WTC11 (cell line): ENCODE results near the gene BPTF.
A peak's percentile ranks its signal among the peaks of the same experiment; 100 is the strongest.

ENCODE experiments used
- FOXJ3 ChIP-seq: sonication (generic); formaldehyde crosslinking; IDR thresholded peaks from 2 replicates; pipeline ENCODE4 v1.9.0; 2021; ENCODE audit warnings: missing genetic modification reagents, mild to moderate bottlenecking, borderline replicate concordance
- GRHL2 ChIP-seq: fragments of 250-450 bp; sonication (Bioruptor Pico); IDR thresholded peaks from 2 replicates; pipeline ENCODE4 v1.8.0; 2022; ENCODE audit warnings: mild to moderate bottlenecking, moderate library complexity; ENCODE audit not compliant: insufficient replicate concordance, severe bottlenecking
- GTF2I ChIP-seq: fragments of 250-450 bp; sonication (Bioruptor Pico); conservative IDR thresholded peaks from 2 replicates; pipeline ENCODE4 v1.4.0; 2021; ENCODE audit warnings: mild to moderate bottlenecking
- JUN ChIP-seq: sonication (generic); formaldehyde crosslinking; IDR thresholded peaks from 2 replicates; pipeline ENCODE4 v1.8.0; 2023; ENCODE audit warnings: mild to moderate bottlenecking, missing genetic modification reagents
- NFE2L1 ChIP-seq: sonication (generic); formaldehyde crosslinking; IDR thresholded peaks from 2 replicates; pipeline ENCODE4 v1.8.1; 2023; ENCODE audit warnings: missing genetic modification reagents
- NR2C2 ChIP-seq: sonication (generic); formaldehyde crosslinking; IDR thresholded peaks from 2 replicates; pipeline ENCODE4 v1.8.0; 2022; ENCODE audit warnings: mild to moderate bottlenecking, missing genetic modification reagents
- RELA ChIP-seq: sonication (generic); formaldehyde crosslinking; IDR thresholded peaks from 2 replicates; pipeline ENCODE4 v1.8.1; 2022; ENCODE audit warnings: missing genetic modification reagents, mild to moderate bottlenecking, borderline replicate concordance
- ZNF121 ChIP-seq: sonication (generic); formaldehyde crosslinking; IDR thresholded peaks from 2 replicates; pipeline ENCODE4 v1.8.0; 2023; ENCODE audit warnings: missing genetic modification reagents
- ZNF219 ChIP-seq: sonication (generic); formaldehyde crosslinking; IDR thresholded peaks from 2 replicates; pipeline ENCODE4 v1.8.0; 2023; ENCODE audit warnings: missing genetic modification reagents, mild to moderate bottlenecking, borderline replicate concordance
- TF ChIP-seq, protein P1 (sequence below): sonication (generic); formaldehyde crosslinking; IDR thresholded peaks from 2 replicates; pipeline ENCODE4 v1.8.1; 2022; ENCODE audit warnings: mild to moderate bottlenecking, missing genetic modification reagents, moderate library complexity, borderline replicate concordance
- TF ChIP-seq, protein P2 (sequence below): fragments of 200-600 bp; IDR thresholded peaks from 2 replicates; pipeline ENCODE4 v1.8.0; 2022; ENCODE audit warnings: antibody characterized with exemption
- TF ChIP-seq, protein P3 (sequence below): sonication (generic); formaldehyde crosslinking; IDR thresholded peaks from 2 replicates; pipeline ENCODE4 v1.8.1; 2023; ENCODE audit warnings: mild to moderate bottlenecking, missing genetic modification reagents, moderate library complexity
- TF ChIP-seq, protein P4 (sequence below): sonication (generic); formaldehyde crosslinking; IDR thresholded peaks from 2 replicates; pipeline ENCODE4 v1.8.0; 2022; ENCODE audit warnings: mild to moderate bottlenecking, missing genetic modification reagents

DNA sequence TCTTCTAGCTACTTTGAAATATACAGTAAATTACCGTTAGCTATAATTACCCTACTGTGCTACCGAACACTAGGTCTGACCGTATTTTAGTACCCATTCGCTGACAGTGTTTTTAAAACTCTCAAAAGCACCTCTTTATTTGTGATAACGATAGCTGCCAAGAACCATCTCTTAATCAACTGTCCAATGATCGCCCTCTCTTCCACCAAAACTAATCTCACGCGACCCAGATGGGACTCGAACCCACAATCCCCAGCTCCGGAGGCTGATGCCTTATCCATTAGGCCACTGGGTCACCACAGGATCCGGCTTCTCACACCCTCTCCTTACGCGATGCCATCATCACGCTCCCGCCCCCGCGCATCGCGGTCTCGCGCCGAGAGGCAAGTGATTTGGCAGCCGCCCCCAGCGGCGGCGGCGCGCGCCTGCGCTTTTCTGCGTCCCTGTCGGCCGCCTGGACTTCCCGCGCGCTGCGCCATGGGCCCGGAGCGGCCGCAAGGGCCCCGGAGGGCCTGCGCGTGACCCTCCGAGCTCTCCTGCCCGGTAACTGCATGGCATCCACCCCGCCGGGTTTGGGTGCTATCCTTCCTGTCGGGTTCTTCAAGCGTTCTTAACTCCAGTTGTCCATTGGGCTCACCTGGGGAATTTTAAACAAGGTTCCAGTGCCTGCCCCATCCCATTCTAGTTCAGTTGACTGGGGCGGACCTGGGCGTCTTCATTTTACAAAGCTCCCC lies 194.5 kb downstream of the BPTF start:
- no peak for TF ChIP-seq GRHL2
- TF ChIP-seq, protein P1, sequence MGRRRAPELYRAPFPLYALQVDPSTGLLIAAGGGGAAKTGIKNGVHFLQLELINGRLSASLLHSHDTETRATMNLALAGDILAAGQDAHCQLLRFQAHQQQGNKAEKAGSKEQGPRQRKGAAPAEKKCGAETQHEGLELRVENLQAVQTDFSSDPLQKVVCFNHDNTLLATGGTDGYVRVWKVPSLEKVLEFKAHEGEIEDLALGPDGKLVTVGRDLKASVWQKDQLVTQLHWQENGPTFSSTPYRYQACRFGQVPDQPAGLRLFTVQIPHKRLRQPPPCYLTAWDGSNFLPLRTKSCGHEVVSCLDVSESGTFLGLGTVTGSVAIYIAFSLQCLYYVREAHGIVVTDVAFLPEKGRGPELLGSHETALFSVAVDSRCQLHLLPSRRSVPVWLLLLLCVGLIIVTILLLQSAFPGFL (CRISPR knock-in tag): 0 out of 2 replicates have a peak, but pooled peaks have one; percentile 84
- no peak for TF ChIP-seq NR2C2
- no peak for TF ChIP-seq ZNF219 (CRISPR knock-in tag)
- TF ChIP-seq, protein P2, sequence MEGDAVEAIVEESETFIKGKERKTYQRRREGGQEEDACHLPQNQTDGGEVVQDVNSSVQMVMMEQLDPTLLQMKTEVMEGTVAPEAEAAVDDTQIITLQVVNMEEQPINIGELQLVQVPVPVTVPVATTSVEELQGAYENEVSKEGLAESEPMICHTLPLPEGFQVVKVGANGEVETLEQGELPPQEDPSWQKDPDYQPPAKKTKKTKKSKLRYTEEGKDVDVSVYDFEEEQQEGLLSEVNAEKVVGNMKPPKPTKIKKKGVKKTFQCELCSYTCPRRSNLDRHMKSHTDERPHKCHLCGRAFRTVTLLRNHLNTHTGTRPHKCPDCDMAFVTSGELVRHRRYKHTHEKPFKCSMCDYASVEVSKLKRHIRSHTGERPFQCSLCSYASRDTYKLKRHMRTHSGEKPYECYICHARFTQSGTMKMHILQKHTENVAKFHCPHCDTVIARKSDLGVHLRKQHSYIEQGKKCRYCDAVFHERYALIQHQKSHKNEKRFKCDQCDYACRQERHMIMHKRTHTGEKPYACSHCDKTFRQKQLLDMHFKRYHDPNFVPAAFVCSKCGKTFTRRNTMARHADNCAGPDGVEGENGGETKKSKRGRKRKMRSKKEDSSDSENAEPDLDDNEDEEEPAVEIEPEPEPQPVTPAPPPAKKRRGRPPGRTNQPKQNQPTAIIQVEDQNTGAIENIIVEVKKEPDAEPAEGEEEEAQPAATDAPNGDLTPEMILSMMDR: no peak
- TF ChIP-seq GTF2I (CRISPR knock-in tag): no peak
- TF ChIP-seq NFE2L1 (CRISPR knock-in tag): no peak
- TF ChIP-seq, protein P3, sequence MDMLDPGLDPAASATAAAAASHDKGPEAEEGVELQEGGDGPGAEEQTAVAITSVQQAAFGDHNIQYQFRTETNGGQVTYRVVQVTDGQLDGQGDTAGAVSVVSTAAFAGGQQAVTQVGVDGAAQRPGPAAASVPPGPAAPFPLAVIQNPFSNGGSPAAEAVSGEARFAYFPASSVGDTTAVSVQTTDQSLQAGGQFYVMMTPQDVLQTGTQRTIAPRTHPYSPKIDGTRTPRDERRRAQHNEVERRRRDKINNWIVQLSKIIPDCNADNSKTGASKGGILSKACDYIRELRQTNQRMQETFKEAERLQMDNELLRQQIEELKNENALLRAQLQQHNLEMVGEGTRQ (CRISPR knock-in tag): no peak
- no peak for TF ChIP-seq FOXJ3 (CRISPR knock-in tag)
- TF ChIP-seq ZNF121: no peak
- TF ChIP-seq, protein P4, sequence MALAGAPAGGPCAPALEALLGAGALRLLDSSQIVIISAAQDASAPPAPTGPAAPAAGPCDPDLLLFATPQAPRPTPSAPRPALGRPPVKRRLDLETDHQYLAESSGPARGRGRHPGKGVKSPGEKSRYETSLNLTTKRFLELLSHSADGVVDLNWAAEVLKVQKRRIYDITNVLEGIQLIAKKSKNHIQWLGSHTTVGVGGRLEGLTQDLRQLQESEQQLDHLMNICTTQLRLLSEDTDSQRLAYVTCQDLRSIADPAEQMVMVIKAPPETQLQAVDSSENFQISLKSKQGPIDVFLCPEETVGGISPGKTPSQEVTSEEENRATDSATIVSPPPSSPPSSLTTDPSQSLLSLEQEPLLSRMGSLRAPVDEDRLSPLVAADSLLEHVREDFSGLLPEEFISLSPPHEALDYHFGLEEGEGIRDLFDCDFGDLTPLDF: 0 out of 2 replicates have a peak, but pooled peaks have one; percentile 39
- no peak for TF ChIP-seq RELA (CRISPR knock-in tag)
- no peak for TF ChIP-seq JUN
